B cell (primary cell): Measurements from ENCODE around the gene ARMC6. TPM values are rescaled to one million over a fixed set of nuclear protein-coding genes. Genes with fewer than 3 reads are reported as not detected.

ENCODE experiments used
- ATAC-seq: fragments of 200-7000 bp; cut with Tn5 transposase; one replicate; pipeline ENCODE4 v1.10.0; 2021; ENCODE audit warnings: low read depth, mild to moderate bottlenecking, moderate number of reproducible peaks, moderate library complexity
- CTCF ChIA-PET: fragments of 350-600 bp; sonication (Branson Sonifier 250); formaldehyde crosslinking; loops from one replicate; lab custom pipeline; 2021; ENCODE audit warnings: antibody characterized with exemption, inconsistent platforms; lab: Charles Lee
- POLR2A ChIA-PET: fragments of 350-600 bp; sonication (Branson Sonifier 250); formaldehyde crosslinking; loops from one replicate; lab custom pipeline; 2021; ENCODE audit warnings: antibody characterized with exemption; lab: Charles Lee
- DNase-seq: peaks from one replicate; pipeline ENCODE4 v3.0.0; 2013
- H2AFZ ChIP-seq: 2 replicates; pipeline ENCODE4 v1.6.1; 2012; ENCODE audit warnings: mild to moderate bottlenecking, low read depth, low read length; ENCODE audit not compliant: insufficient read depth, poor library complexity, severe bottlenecking
- H3K27ac ChIP-seq, 2 donors: 1 replicate in 1 of 2; 2 replicates in 1 of 2; pipeline ENCODE4 v1.5.1; 2012 to 2013; ENCODE audit warnings: low read length in 2 of 2, mild to moderate bottlenecking in 2 of 2, moderate library complexity in 1 of 2
- H3K27me3 ChIP-seq, 4 experiments: fragments of 200-600 bp in 1 of 4; sonication (generic) in 1 of 4; replicated peaks in 1 of 4; 1 replicate in 2 of 4; 2 replicates in 2 of 4; pipeline versions ENCODE4 v1.6.1 to v1.7.0; 2013 to 2016; ENCODE audit warnings: low read length in 3 of 4, mild to moderate bottlenecking in 2 of 4, mixed read lengths in 1 of 4, moderate library complexity in 1 of 4; ENCODE audit not compliant: insufficient read depth in 4 of 4, control insufficient read depth in 3 of 4; ENCODE audit errors: control extremely low read depth in 1 of 4
- H3K36me3 ChIP-seq, 2 experiments: replicated peaks in 1 of 2; 1 replicate in 1 of 2; 2 replicates in 1 of 2; pipeline versions ENCODE4 v1.6.1 to v1.7.1; 2013; ENCODE audit warnings: low read length in 1 of 2; ENCODE audit not compliant: insufficient read depth in 2 of 2, control insufficient read depth in 1 of 2; ENCODE audit errors: control extremely low read depth in 1 of 2, extremely low read depth in 1 of 2
- H3K4me1 ChIP-seq, 2 donors: fragments of 200-600 bp in 1 of 2; sonication (generic) in 1 of 2; 1 replicate in 1 of 2; 2 replicates in 1 of 2; pipeline versions ENCODE4 v1.5.1 to v1.6.1; 2013 to 2017; ENCODE audit warnings: low read length in 2 of 2; ENCODE audit not compliant: control insufficient read depth in 2 of 2, insufficient read depth in 2 of 2
- H3K4me2 ChIP-seq: replicated peaks from 2 replicates; pipeline ENCODE3; 2012; ENCODE audit warnings: mild to moderate bottlenecking, low read depth, low read length; ENCODE audit not compliant: poor library complexity, severe bottlenecking
- H3K4me3 ChIP-seq, 5 experiments: fragments of 200-600 bp in 1 of 5; sonication (generic) in 1 of 5; 1 replicate in 3 of 5; 2 replicates in 2 of 5; pipeline versions ENCODE4 v1.5.1 to v1.7.0; 2011 to 2016; ENCODE audit warnings: low read length in 4 of 5, mild to moderate bottlenecking in 4 of 5, low read depth in 2 of 5, control low read depth in 1 of 5, moderate library complexity in 1 of 5; ENCODE audit not compliant: insufficient read depth in 1 of 5; ENCODE audit errors: control extremely low read depth in 1 of 5, extremely low read depth in 1 of 5
- H3K79me2 ChIP-seq: fragments of 200-600 bp; sonication (generic); one replicate; pipeline ENCODE4 v1.6.0; 2016; ENCODE audit warnings: low read length; ENCODE audit not compliant: control insufficient read depth, insufficient read depth
- H3K9ac ChIP-seq: fragments of 200-600 bp; sonication (generic); 2 replicates; pipeline ENCODE4 v1.6.1; 2017; ENCODE audit warnings: mild to moderate bottlenecking, low read length, moderate library complexity
- H3K9me3 ChIP-seq, 3 donors: one replicate each; pipeline versions ENCODE4 v1.6.1 to v1.7.1; 2013; ENCODE audit warnings: low read length in 2 of 3; ENCODE audit not compliant: control insufficient read depth in 2 of 3, insufficient read depth in 1 of 3; ENCODE audit errors: control extremely low read depth in 1 of 3
- H4K20me1 ChIP-seq: 2 replicates; pipeline ENCODE4 v1.6.0; 2012; ENCODE audit warnings: mild to moderate bottlenecking, low read length; ENCODE audit not compliant: insufficient read depth, control insufficient read depth, poor library complexity, severe bottlenecking
- H3K27ac Mint-ChIP-seq: one replicate; pipeline ENCODE4 v1.8.0; 2021; ENCODE audit warnings: mixed read lengths
- H3K27me3 Mint-ChIP-seq: one replicate; pipeline ENCODE4 v1.8.0; 2021; ENCODE audit warnings: mixed read lengths
- H3K4me1 Mint-ChIP-seq: one replicate; pipeline ENCODE4 v1.8.0; 2021; ENCODE audit warnings: mixed read lengths
- H3K4me3 Mint-ChIP-seq: one replicate; pipeline ENCODE4 v1.8.0; 2021; ENCODE audit warnings: mixed read lengths
- H3K9me3 Mint-ChIP-seq: one replicate; pipeline ENCODE4 v1.8.0; 2022; ENCODE audit warnings: mixed read lengths; ENCODE audit not compliant: insufficient read depth
- EZH2 ChIP-seq: IDR thresholded peaks from 2 replicates; pipeline ENCODE4 v1.6.1; 2012; ENCODE audit warnings: borderline replicate concordance, low read depth, mild to moderate bottlenecking, moderate library complexity, low read length; ENCODE audit not compliant: insufficient read depth, poor library complexity, severe bottlenecking
- WGBS: methylation state at CpG from one replicate; pipeline ENCODE4 v1.1.5; 2013; ENCODE audit warnings: missing lambda C conversion rate; ENCODE audit not compliant: insufficient coverage; 5-methylcytosine and 5-hydroxymethylcytosine counted together
- intact Hi-C: fragments of 100-400 bp; cut with micrococcal nuclease; formaldehyde crosslinking; loops from one replicate; pipeline ENCODE4 v1.10.0; 2022
- polyA plus RNA-seq: library from polyadenylated mRNA; depleted of rRNA; stranded (reverse); fragments of >200 nt; gene quantifications from 2 replicates; pipeline ENCODE4 v1.2.3, GENCODE V29; 2012
- total RNA-seq, 2 donors: library from RNA; stranded (reverse); fragments of 120-200 nt in 1 of 2; gene quantifications; 1 replicate in 1 of 2; 2 replicates in 1 of 2; pipeline versions ENCODE4 v1.2.3 to v1.2.4, GENCODE V29; 2013 to 2022
- TF ChIP-seq, protein P1 (sequence below): fragments of 200-600 bp; IDR thresholded peaks from one replicate; pipeline ENCODE4 v1.8.0; 2022; ENCODE audit warnings: antibody characterized with exemption, mild to moderate bottlenecking

ARMC6 gene
- total and polyA plus RNA-seq, 2 donors (not counting 1 experiment from before 2014, with no cell fraction given), result 15.2 to 27.6 TPM

DNA sequence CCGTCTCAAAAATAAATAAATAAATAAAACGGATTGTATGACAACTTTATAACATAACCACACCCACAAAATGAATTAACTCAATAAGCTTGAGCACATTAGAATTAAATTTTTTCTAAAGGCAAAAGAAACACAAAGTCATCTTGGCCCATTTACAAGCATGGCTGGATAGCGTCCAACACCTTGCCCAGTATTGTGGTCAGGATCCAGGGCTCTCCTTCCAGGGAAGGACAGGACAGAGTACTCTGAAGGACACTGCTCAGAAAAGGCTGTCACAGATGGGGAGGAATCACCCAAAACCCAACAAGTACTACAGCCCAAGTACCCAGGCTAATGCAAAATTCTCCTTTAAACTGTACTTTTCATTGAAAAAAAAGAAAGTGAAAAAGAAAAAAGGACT, 27.2 kb upstream of the ARMC6 start:
- WGBS, result 100% methylated on average over 2 of the region's 3 CpGs
- peaks cover 4% of the 10 kb centered on the region for H3K79me2 ChIP-seq
- intact Hi-C loops, result no loop called here

DNA sequence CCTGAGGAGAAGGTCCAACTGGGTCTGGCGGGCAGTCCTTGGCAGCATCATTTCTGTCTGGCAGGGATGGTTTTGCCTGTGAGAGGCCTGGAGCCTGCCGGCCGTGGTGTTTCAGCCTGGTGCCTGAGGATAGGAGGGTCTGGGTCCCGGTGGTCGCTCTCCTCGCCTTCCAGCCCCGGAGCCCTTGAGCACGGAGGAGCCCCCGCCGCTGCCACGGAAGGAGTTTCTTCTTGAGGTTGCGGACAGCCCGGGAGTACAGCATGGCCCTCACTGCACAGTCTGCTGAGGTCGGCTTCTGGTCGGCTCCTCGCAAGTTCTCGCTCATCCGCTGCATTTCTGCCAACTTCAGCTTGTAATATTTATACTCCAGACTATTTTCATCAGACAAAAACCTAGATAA, 23.5 kb upstream of the ARMC6 start:
- Histone ChIP-seq H3K4me3 (no peak overlapping the region), H3K9ac (no peak overlapping the region), H4K20me1 (no peaks in the 10 kb centered on the region), H3K4me2 (no peak overlapping the region), H3K9me3 (no peaks in the 10 kb centered on the region), H3K4me1 (no peaks in the 10 kb centered on the region), H3K79me2 (peaks cover 4% of the 10 kb centered on the region), H2AFZ (no peak overlapping the region), H3K27me3 (no peaks in the 10 kb centered on the region), H3K36me3 (peaks cover 2 to 73% of the 10 kb centered on the region in 2 experiments), H3K27ac (no peak overlapping the region)
- ChIA-PET POLR2A (no interaction called here), CTCF (no interaction called here)
- no peak for DNase-seq
- no peak for ATAC-seq
- Mint-ChIP-seq H3K27ac (no peak overlapping the region), H3K9me3 (no peaks in the 10 kb centered on the region), H3K4me1 (no peaks in the 10 kb centered on the region), H3K27me3 (no peaks in the 10 kb centered on the region), H3K4me3 (no peak overlapping the region)
- TF ChIP-seq EZH2, result no peak
- TF ChIP-seq, protein P1, sequence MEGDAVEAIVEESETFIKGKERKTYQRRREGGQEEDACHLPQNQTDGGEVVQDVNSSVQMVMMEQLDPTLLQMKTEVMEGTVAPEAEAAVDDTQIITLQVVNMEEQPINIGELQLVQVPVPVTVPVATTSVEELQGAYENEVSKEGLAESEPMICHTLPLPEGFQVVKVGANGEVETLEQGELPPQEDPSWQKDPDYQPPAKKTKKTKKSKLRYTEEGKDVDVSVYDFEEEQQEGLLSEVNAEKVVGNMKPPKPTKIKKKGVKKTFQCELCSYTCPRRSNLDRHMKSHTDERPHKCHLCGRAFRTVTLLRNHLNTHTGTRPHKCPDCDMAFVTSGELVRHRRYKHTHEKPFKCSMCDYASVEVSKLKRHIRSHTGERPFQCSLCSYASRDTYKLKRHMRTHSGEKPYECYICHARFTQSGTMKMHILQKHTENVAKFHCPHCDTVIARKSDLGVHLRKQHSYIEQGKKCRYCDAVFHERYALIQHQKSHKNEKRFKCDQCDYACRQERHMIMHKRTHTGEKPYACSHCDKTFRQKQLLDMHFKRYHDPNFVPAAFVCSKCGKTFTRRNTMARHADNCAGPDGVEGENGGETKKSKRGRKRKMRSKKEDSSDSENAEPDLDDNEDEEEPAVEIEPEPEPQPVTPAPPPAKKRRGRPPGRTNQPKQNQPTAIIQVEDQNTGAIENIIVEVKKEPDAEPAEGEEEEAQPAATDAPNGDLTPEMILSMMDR, result no peak
- intact Hi-C loops, result no loop called here
- WGBS, result 99% methylated on average over 14 of the region's 18 CpGs

More for the DNA sequence above, 27.2 kb upstream of the ARMC6 start:
- no peaks in the 10 kb centered on the region for H3K4me1 Mint-ChIP-seq
- no peaks in the 10 kb centered on the region for H3K27me3 Mint-ChIP-seq
- Histone ChIP-seq H3K27ac (no peak overlapping the region), H3K27me3 (no peaks in the 10 kb centered on the region), H2AFZ (no peak overlapping the region), H3K9me3 (no peaks in the 10 kb centered on the region), H3K4me1 (no peaks in the 10 kb centered on the region), H3K36me3 (peaks cover 2 to 77% of the 10 kb centered on the region in 2 experiments), H4K20me1 (no peaks in the 10 kb centered on the region), H3K4me3 (no peak overlapping the region), H3K4me2 (no peak overlapping the region), H3K9ac (no peak overlapping the region)
- TF ChIP-seq, protein P1, result no peak
- TF ChIP-seq EZH2, result no peak
- ATAC-seq (no peak), DNase-seq (no peak)
- no peaks in the 10 kb centered on the region for H3K9me3 Mint-ChIP-seq
- CTCF ChIA-PET, result no interaction called here
- POLR2A ChIA-PET, result no interaction called here
- no peak overlapping the region for H3K27ac Mint-ChIP-seq
- H3K4me3 Mint-ChIP-seq, result no peak overlapping the region
